Mesenchymal stem cell (in vitro differentiated cells and primary cell): ENCODE measurements around the gene NDFIP2.

Experiments
- DNase-seq: peaks from one replicate; pipeline ENCODE4 v3.0.0-alpha.2; 2013
- H2AFZ ChIP-seq: one replicate; pipeline ENCODE4 v1.6.1; 2013; ENCODE audit warnings: low read depth, mild to moderate bottlenecking, control low read depth, inconsistent platforms, low read length, moderate library complexity
- H2AK5ac ChIP-seq: 2 replicates; pipeline ENCODE4 v1.6.1; 2013; ENCODE audit warnings: low read length, moderate library complexity, mild to moderate bottlenecking, inconsistent platforms; ENCODE audit not compliant: severe bottlenecking
- H2BK120ac ChIP-seq: one replicate; pipeline ENCODE4 v1.6.1; 2013; ENCODE audit warnings: low read depth, mild to moderate bottlenecking, inconsistent platforms, low read length, moderate library complexity
- H2BK12ac ChIP-seq, 2 experiments: one replicate each; pipeline ENCODE4 v1.6.1; 2013; ENCODE audit warnings: inconsistent platforms in 2 of 2, low read length in 2 of 2, mild to moderate bottlenecking in 2 of 2, moderate library complexity in 2 of 2, control low read depth in 1 of 2
- H2BK15ac ChIP-seq: one replicate; pipeline ENCODE4 v1.6.1; 2013; ENCODE audit warnings: mild to moderate bottlenecking, low read depth, inconsistent platforms; ENCODE audit not compliant: poor library complexity, severe bottlenecking
- H2BK5ac ChIP-seq: 2 replicates; pipeline ENCODE4 v1.6.1; 2013; ENCODE audit warnings: low read depth, mild to moderate bottlenecking, low read length, control low read depth, inconsistent platforms; ENCODE audit not compliant: poor library complexity, severe bottlenecking
- H3K14ac ChIP-seq, 2 experiments: one replicate each; pipeline ENCODE4 v1.6.1; 2013; ENCODE audit warnings: inconsistent platforms in 2 of 2, low read length in 2 of 2, control low read depth in 1 of 2, mild to moderate bottlenecking in 1 of 2, moderate library complexity in 1 of 2
- H3K18ac ChIP-seq, 2 experiments: one replicate each; pipeline ENCODE4 v1.6.1; 2013; ENCODE audit warnings: inconsistent platforms in 2 of 2, low read length in 2 of 2, control low read depth in 1 of 2, low read depth in 1 of 2, mild to moderate bottlenecking in 1 of 2
- H3K23ac ChIP-seq, 2 experiments: one replicate each; pipeline ENCODE4 v1.6.1; 2013; ENCODE audit warnings: inconsistent platforms in 2 of 2, low read length in 2 of 2, mild to moderate bottlenecking in 2 of 2, moderate library complexity in 2 of 2, control low read depth in 1 of 2
- H3K27ac ChIP-seq: 2 replicates; pipeline ENCODE4 v1.5.1; 2013; ENCODE audit warnings: mild to moderate bottlenecking, moderate library complexity, low read length, control low read depth, inconsistent platforms; ENCODE audit not compliant: poor library complexity, severe bottlenecking
- H3K27me3 ChIP-seq, 2 experiments: 2 replicates each; pipeline versions ENCODE4 v1.6.1 to v1.7.0; 2013; ENCODE audit warnings: low read length in 2 of 2, mild to moderate bottlenecking in 2 of 2, moderate library complexity in 2 of 2, control low read depth in 1 of 2, inconsistent platforms in 1 of 2; ENCODE audit not compliant: control insufficient read depth in 1 of 2, insufficient read depth in 1 of 2
- H3K36me3 ChIP-seq, 2 experiments: 2 replicates each; pipeline versions ENCODE4 v1.6.1 to v1.7.0; 2013; ENCODE audit warnings: low read length in 2 of 2, control low read depth in 1 of 2, inconsistent platforms in 1 of 2, low read depth in 1 of 2, mild to moderate bottlenecking in 1 of 2; ENCODE audit not compliant: insufficient read depth in 2 of 2, control insufficient read depth in 1 of 2
- H3K4ac ChIP-seq, 2 experiments: one replicate each; pipeline ENCODE4 v1.6.1; 2013; ENCODE audit warnings: inconsistent platforms in 2 of 2, low read length in 2 of 2, mild to moderate bottlenecking in 2 of 2, moderate library complexity in 2 of 2, control low read depth in 1 of 2, low read depth in 1 of 2
- H3K4me1 ChIP-seq: 2 replicates; pipeline ENCODE4 v1.6.1; 2013; ENCODE audit warnings: low read depth, low read length, control low read depth; ENCODE audit not compliant: control insufficient read depth, insufficient read depth
- H3K4me2 ChIP-seq: 2 replicates; pipeline ENCODE4 v1.6.1; 2013; ENCODE audit warnings: low read length, mild to moderate bottlenecking, inconsistent platforms; ENCODE audit not compliant: poor library complexity, severe bottlenecking
- H3K4me3 ChIP-seq, 2 experiments: 2 replicates each; pipeline versions ENCODE4 v1.5.1 to v1.7.0; 2013; ENCODE audit warnings: low read length in 2 of 2, mild to moderate bottlenecking in 2 of 2, control low read depth in 1 of 2, low read depth in 1 of 2; ENCODE audit not compliant: insufficient read depth in 1 of 2
- H3K79me1 ChIP-seq: replicated peaks from 2 replicates; pipeline ENCODE4 v1.6.1; 2013; ENCODE audit warnings: mild to moderate bottlenecking, control low read depth, low read length, inconsistent platforms; ENCODE audit not compliant: poor library complexity, severe bottlenecking
- H3K9ac ChIP-seq: 2 replicates; pipeline ENCODE4 v1.7.0; 2013; ENCODE audit warnings: mild to moderate bottlenecking, low read length, moderate library complexity
- H3K9me3 ChIP-seq: 2 replicates; pipeline ENCODE4 v1.7.0; 2013; ENCODE audit warnings: mild to moderate bottlenecking, low read length; ENCODE audit not compliant: control insufficient read depth
- H4K8ac ChIP-seq: one replicate; pipeline ENCODE4 v1.6.1; 2013; ENCODE audit warnings: inconsistent platforms, mild to moderate bottlenecking, low read length, moderate library complexity
- H4K91ac ChIP-seq: one replicate; pipeline ENCODE4 v1.6.1; 2013; ENCODE audit warnings: mild to moderate bottlenecking, low read length, inconsistent platforms
- WGBS: methylation state at CpG from one replicate; pipeline ENCODE4 v1.1.7; 2013; ENCODE audit warnings: mixed read lengths; 5-methylcytosine and 5-hydroxymethylcytosine counted together

Gene NDFIP2

GRCh38 chr13:79485014-79485811 lies 4.3 kb downstream of the NDFIP2 start:
- peak overlapping the region in 1 of 2 experiments; percentile 54 for H3K4me3 ChIP-seq
- no peak overlapping the region for H2BK120ac ChIP-seq

DNA sequence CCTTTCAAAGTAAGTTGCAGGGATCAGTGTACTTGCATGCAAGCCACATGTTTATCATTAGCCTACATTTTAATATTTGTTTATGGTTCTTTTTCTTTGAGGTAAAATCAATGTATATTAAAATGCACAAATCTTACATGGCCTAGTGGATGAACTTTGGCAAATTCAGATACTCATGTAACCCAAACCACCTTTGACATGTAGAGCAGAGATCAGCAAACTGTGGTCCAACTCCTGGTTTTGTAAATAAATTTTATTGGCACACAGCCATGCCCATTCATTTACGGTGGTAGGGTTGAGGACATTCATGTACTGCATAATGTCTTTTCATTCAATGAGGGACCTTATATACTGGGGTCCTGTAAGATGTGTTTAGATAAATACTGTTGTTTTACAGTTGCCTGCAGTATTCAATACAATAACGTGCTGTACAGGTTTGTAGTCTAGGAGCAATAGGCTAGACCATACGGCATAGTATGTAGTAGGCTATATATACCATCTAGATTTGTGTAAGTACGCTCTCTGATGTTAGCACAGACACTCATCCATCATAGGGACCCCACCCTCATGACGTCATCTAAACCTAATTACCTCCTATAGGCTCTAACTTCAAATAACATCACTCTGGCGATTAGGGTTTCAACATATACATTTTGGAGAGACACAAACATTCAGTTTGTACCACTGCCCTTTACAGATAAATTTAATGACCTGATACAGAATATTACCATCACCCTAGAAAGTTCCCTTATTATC lies 5.7 kb downstream of the NDFIP2 start:
- WGBS, result 93% methylated on average over 6 of the region's 6 CpGs
- no peak overlapping the region for H2AFZ ChIP-seq
- H3K9ac ChIP-seq, result no peak overlapping the region
- no peak overlapping the region for H3K4ac ChIP-seq
- H3K4me3 ChIP-seq, result no peak overlapping the region
- H3K18ac ChIP-seq, result no peak overlapping the region
- no peak overlapping the region for H2BK120ac ChIP-seq
- no peaks in the 10 kb centered on the region for H3K27me3 ChIP-seq
- H3K36me3 ChIP-seq, result no peaks in the 10 kb centered on the region
- H3K79me1 ChIP-seq, result no peaks in the 10 kb centered on the region
- peak overlapping the region; percentile 23 for H2AK5ac ChIP-seq
- H4K91ac ChIP-seq, result no peak overlapping the region
- no peak overlapping the region for H2BK12ac ChIP-seq
- no peak overlapping the region for H3K14ac ChIP-seq
- peak overlapping the region; percentile 52 for H3K27ac ChIP-seq
- H3K9me3 ChIP-seq, result no peaks in the 10 kb centered on the region
- H3K4me1 ChIP-seq, result peaks cover 5% of the 10 kb centered on the region
- H2BK15ac ChIP-seq, result no peak overlapping the region
- H3K23ac ChIP-seq, result no peak overlapping the region
- H4K8ac ChIP-seq, result no peak overlapping the region
- no peak overlapping the region for H3K4me2 ChIP-seq
- H2BK5ac ChIP-seq, result no peak overlapping the region
- no peak for DNase-seq

More at GRCh38 chr13:79485014-79485811, 4.3 kb downstream of the NDFIP2 start:
- H3K4me1 ChIP-seq, result peaks cover 8% of the 10 kb centered on the region
- WGBS, result 33% methylated on average over 3 of the region's 4 CpGs
- no peak overlapping the region for H4K8ac ChIP-seq
- no peak overlapping the region for H4K91ac ChIP-seq
- no peaks in the 10 kb centered on the region for H3K36me3 ChIP-seq
- no peak overlapping the region for H2AFZ ChIP-seq
- no peak overlapping the region for H2BK12ac ChIP-seq
- H3K4ac ChIP-seq, result no peak overlapping the region
- H2AK5ac ChIP-seq, result no peak overlapping the region
- no peaks in the 10 kb centered on the region for H3K9me3 ChIP-seq
- H3K9ac ChIP-seq, result peak overlapping the region; percentile 80
- no peak overlapping the region for H2BK15ac ChIP-seq
- peak overlapping the region; percentile 19 for H2BK5ac ChIP-seq
- peak; percentile 92 for DNase-seq
- H3K18ac ChIP-seq, result no peak overlapping the region
- H3K27me3 ChIP-seq, result no peaks in the 10 kb centered on the region
- H3K14ac ChIP-seq, result no peak overlapping the region
- H3K4me2 ChIP-seq, result no peak overlapping the region
- H3K23ac ChIP-seq, result no peak overlapping the region
- H3K79me1 ChIP-seq, result no peaks in the 10 kb centered on the region
- peak overlapping the region; percentile 83 for H3K27ac ChIP-seq

DNA sequence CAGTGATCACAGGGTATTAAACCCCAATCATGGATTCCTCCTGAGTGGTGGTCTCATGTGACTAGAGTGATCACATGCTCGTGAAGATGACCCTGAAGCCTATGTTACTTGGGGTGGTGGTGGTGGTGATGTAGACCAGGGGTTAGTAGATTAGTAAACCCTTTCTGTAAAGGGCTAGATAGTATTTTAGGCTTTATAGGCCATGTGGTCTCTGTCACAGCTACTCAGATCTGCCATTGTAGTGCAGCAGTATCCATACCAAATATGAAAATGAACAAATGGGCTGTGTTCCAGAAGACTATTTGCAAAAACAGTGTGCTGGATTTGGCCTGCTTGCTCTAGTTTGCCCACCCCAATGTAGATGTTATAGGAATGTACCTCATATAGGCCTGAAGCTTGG lies 9.4 kb downstream of the NDFIP2 start:
- Histone ChIP-seq H3K14ac (no peak overlapping the region), H3K27me3 (no peaks in the 10 kb centered on the region), H2BK120ac (no peak overlapping the region), H4K8ac (no peak overlapping the region), H3K18ac (no peak overlapping the region), H4K91ac (no peak overlapping the region), H3K4me3 (no peak overlapping the region), H3K9ac (no peak overlapping the region), H2AFZ (no peak overlapping the region), H2BK12ac (no peak overlapping the region), H3K27ac (no peak overlapping the region), H3K79me1 (no peaks in the 10 kb centered on the region), H3K23ac (no peak overlapping the region), H3K36me3 (no peaks in the 10 kb centered on the region), H3K9me3 (no peaks in the 10 kb centered on the region), H3K4me2 (no peak overlapping the region), H3K4me1 (peaks cover 4% of the 10 kb centered on the region), H2BK15ac (no peak overlapping the region), H3K4ac (no peak overlapping the region), H2AK5ac (no peak overlapping the region), H2BK5ac (no peak overlapping the region)
- DNase-seq, result no peak
- WGBS, result 97% methylated on average over 1 of the region's 1 CpG

- Histone ChIP-seq H4K8ac (no peak overlapping the region), H3K9me3 (no peaks in the 10 kb centered on the region), H2AFZ (no peak overlapping the region), H3K23ac (no peak overlapping the region), H3K9ac (no peak overlapping the region), H3K27me3 (no peaks in the 10 kb centered on the region), H3K36me3 (no peaks in the 10 kb centered on the region), H3K4me3 (no peak overlapping the region), H3K27ac (no peak overlapping the region), H3K18ac (no peak overlapping the region), H3K4ac (no peak overlapping the region), H2AK5ac (no peak overlapping the region), H4K91ac (no peak overlapping the region), H2BK120ac (no peak overlapping the region), H2BK5ac (no peak overlapping the region), H3K79me1 (no peaks in the 10 kb centered on the region), H2BK15ac (no peak overlapping the region), H3K4me1 (peaks cover 4% of the 10 kb centered on the region), H3K4me2 (no peak overlapping the region), H2BK12ac (no peak overlapping the region), H3K14ac (no peak overlapping the region)
- WGBS, result 14% methylated on average over 1 of the region's 1 CpG
- DNase-seq, result no peak
Measured at GRCh38 chr13:79490824-79491223, 9.9 kb downstream of the NDFIP2 start.
